ENCODE results near the gene SLC6A18.

DNA sequence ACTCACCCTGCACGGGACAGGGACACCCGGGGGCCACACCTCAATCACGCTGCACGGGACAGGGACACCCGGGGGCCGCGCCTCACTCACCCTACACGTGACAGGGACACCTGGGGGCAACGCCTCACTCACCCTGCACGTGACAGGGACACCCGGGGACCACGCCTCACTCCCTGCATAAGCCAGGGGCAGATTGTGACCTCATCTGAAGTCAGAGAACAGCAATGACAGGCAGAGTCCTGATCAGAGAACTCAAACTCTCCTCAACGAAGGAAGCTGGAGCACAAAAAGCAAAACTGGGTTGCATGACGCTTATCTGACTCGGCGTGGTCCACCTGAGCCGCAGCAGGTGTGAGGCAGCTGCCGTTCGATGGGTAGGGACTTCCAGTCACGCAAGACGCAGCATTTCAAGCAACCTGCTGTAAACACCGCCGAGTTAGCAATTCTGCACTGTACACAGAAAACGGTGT is 66.5 kb downstream of the SLC6A18 start:
- TF ChIP-seq, protein P1, sequence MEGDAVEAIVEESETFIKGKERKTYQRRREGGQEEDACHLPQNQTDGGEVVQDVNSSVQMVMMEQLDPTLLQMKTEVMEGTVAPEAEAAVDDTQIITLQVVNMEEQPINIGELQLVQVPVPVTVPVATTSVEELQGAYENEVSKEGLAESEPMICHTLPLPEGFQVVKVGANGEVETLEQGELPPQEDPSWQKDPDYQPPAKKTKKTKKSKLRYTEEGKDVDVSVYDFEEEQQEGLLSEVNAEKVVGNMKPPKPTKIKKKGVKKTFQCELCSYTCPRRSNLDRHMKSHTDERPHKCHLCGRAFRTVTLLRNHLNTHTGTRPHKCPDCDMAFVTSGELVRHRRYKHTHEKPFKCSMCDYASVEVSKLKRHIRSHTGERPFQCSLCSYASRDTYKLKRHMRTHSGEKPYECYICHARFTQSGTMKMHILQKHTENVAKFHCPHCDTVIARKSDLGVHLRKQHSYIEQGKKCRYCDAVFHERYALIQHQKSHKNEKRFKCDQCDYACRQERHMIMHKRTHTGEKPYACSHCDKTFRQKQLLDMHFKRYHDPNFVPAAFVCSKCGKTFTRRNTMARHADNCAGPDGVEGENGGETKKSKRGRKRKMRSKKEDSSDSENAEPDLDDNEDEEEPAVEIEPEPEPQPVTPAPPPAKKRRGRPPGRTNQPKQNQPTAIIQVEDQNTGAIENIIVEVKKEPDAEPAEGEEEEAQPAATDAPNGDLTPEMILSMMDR (IDR thresholded peaks at IDR 0.05) = no peak
- TF ChIP-seq, protein P2, sequence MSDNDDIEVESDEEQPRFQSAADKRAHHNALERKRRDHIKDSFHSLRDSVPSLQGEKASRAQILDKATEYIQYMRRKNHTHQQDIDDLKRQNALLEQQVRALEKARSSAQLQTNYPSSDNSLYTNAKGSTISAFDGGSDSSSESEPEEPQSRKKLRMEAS (IDR thresholded peaks at IDR 0.05; ENCODE audit: low read depth) = no peak
- TF ChIP-seq FOXJ3 (CRISPR knock-in tag; IDR thresholded peaks at IDR 0.05) (no peak), TCF12 (IDR thresholded peaks at IDR 0.05) (no peak), GATA2 (CRISPR knock-in tag; IDR thresholded peaks at IDR 0.05) (no peak), MEF2A (IDR thresholded peaks at IDR 0.05; ENCODE audit: borderline replicate concordance, low read depth) (no peak)
- TF ChIP-seq, protein P3, sequence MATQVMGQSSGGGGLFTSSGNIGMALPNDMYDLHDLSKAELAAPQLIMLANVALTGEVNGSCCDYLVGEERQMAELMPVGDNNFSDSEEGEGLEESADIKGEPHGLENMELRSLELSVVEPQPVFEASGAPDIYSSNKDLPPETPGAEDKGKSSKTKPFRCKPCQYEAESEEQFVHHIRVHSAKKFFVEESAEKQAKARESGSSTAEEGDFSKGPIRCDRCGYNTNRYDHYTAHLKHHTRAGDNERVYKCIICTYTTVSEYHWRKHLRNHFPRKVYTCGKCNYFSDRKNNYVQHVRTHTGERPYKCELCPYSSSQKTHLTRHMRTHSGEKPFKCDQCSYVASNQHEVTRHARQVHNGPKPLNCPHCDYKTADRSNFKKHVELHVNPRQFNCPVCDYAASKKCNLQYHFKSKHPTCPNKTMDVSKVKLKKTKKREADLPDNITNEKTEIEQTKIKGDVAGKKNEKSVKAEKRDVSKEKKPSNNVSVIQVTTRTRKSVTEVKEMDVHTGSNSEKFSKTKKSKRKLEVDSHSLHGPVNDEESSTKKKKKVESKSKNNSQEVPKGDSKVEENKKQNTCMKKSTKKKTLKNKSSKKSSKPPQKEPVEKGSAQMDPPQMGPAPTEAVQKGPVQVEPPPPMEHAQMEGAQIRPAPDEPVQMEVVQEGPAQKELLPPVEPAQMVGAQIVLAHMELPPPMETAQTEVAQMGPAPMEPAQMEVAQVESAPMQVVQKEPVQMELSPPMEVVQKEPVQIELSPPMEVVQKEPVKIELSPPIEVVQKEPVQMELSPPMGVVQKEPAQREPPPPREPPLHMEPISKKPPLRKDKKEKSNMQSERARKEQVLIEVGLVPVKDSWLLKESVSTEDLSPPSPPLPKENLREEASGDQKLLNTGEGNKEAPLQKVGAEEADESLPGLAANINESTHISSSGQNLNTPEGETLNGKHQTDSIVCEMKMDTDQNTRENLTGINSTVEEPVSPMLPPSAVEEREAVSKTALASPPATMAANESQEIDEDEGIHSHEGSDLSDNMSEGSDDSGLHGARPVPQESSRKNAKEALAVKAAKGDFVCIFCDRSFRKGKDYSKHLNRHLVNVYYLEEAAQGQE (IDR thresholded peaks at IDR 0.05; ENCODE audit: low read depth, low read length) = no peak
- TF ChIP-seq, protein P4, sequence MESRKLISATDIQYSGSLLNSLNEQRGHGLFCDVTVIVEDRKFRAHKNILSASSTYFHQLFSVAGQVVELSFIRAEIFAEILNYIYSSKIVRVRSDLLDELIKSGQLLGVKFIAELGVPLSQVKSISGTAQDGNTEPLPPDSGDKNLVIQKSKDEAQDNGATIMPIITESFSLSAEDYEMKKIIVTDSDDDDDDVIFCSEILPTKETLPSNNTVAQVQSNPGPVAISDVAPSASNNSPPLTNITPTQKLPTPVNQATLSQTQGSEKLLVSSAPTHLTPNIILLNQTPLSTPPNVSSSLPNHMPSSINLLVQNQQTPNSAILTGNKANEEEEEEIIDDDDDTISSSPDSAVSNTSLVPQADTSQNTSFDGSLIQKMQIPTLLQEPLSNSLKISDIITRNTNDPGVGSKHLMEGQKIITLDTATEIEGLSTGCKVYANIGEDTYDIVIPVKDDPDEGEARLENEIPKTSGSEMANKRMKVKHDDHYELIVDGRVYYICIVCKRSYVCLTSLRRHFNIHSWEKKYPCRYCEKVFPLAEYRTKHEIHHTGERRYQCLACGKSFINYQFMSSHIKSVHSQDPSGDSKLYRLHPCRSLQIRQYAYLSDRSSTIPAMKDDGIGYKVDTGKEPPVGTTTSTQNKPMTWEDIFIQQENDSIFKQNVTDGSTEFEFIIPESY (IDR thresholded peaks at IDR 0.05; ENCODE audit: borderline replicate concordance, low read depth) = no peak

Data from SK-N-SH (cell line).